Measurements from ENCODE around the gene FAM184B.

GRCh38 chr4:17707671-17708070, 73.8 kb downstream of the FAM184B start:
- TF ChIP-seq, protein P1, sequence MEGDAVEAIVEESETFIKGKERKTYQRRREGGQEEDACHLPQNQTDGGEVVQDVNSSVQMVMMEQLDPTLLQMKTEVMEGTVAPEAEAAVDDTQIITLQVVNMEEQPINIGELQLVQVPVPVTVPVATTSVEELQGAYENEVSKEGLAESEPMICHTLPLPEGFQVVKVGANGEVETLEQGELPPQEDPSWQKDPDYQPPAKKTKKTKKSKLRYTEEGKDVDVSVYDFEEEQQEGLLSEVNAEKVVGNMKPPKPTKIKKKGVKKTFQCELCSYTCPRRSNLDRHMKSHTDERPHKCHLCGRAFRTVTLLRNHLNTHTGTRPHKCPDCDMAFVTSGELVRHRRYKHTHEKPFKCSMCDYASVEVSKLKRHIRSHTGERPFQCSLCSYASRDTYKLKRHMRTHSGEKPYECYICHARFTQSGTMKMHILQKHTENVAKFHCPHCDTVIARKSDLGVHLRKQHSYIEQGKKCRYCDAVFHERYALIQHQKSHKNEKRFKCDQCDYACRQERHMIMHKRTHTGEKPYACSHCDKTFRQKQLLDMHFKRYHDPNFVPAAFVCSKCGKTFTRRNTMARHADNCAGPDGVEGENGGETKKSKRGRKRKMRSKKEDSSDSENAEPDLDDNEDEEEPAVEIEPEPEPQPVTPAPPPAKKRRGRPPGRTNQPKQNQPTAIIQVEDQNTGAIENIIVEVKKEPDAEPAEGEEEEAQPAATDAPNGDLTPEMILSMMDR (IDR thresholded peaks at IDR 0.05): no peak
- TF ChIP-seq POLR2A (IDR thresholded peaks at IDR 0.05): no peak
